DMS153 (cell line): ENCODE results near the gene GAREM2.

ENCODE experiments used
- DNase-seq: peaks from one replicate; lab custom pipeline; 2025; lab: John Stamatoyannopoulos, UW

GAREM2 gene

DNA sequence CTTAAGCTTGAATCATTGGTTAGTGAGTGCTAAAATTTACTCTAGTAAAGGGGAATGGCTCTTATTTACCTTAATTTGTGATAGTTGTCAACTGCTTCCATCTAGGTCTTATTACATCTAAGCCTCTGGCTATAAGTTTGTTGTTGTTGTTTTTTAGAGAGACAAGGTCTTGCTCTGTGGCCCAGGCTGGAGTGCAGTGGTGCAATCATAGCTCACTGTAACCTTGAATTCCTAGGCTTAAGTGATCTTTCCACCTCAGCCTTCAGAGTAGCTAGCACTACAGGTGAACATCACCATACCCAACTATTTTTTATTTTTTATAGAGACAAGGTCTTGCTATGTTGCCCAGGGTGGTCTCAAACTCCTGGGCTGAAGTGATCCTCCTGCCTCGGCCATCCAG, 65.0 kb downstream of the GAREM2 start:
- DNase-seq: no peak

DNA sequence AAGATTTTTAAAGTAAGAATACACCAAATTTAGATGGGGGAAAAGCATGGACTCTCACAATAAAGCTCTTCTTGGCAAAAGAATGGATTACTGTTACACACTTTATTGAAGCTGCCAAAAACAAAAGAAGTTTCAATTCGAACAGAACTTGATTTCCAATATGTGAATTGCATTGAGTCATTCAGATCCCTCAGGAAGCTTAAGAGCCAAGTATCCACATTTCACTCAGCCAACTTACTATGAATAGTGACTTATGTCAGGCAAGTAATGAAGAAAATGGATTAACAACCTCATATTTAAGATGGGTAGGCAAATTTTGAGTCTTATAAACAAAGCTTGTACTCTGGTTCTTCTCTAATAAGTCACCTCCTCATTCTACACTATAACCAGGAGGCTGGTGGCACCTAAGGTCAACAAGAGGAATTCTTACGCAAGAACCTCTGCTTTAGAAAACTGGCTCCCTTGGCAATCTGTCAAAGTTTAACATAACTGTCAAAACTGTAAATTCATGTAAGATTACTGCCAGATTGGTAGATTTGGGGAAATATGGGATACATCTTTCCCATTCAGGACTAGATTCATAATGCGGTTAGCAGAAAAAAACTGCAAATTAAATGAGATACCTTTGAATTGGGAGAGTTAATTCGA, 65.5 kb downstream of the GAREM2 start:
- no peak for DNase-seq
